Activated CD4-positive, alpha-beta T cell treated with anti-CD3 and anti-CD28 coated beads for 36 hours (primary cell): ENCODE results near the gene PHACTR1. TPM values are rescaled to one million over a fixed set of nuclear protein-coding genes. Genes with fewer than 3 reads are reported as not detected.

Source experiments
- ATAC-seq: fragments of 200-7000 bp; cut with Tn5 transposase; one replicate; pipeline ENCODE4 v1.10.0; 2021; ENCODE audit warnings: mild to moderate bottlenecking, moderate library complexity
- CTCF ChIA-PET: fragments of 350-600 bp; sonication (Branson Sonifier 250); formaldehyde crosslinking; loops from one replicate; lab custom pipeline; 2021; ENCODE audit warnings: antibody characterized with exemption; lab: Charles Lee
- POLR2A ChIA-PET: fragments of 350-600 bp; sonication (Branson Sonifier 250); formaldehyde crosslinking; loops from one replicate; lab custom pipeline; 2021; ENCODE audit warnings: antibody characterized with exemption, inconsistent platforms; lab: Charles Lee
- DNase-seq: peaks from one replicate; pipeline ENCODE4 v3.0.0-alpha.2; 2020
- H3K27ac Mint-ChIP-seq: one replicate; pipeline ENCODE4 v1.8.0; 2021; ENCODE audit warnings: mixed read lengths
- H3K27me3 Mint-ChIP-seq: one replicate; pipeline ENCODE4 v1.8.0; 2021; ENCODE audit warnings: mixed read lengths
- H3K36me3 Mint-ChIP-seq: one replicate; pipeline ENCODE4 v1.8.0; 2021; ENCODE audit warnings: low read depth, mixed read lengths
- H3K4me1 Mint-ChIP-seq: one replicate; pipeline ENCODE4 v1.8.0; 2021; ENCODE audit warnings: mixed read lengths
- H3K4me3 Mint-ChIP-seq: one replicate; pipeline ENCODE4 v1.8.0; 2021; ENCODE audit warnings: mild to moderate bottlenecking, moderate library complexity, mixed read lengths
- H3K9me3 Mint-ChIP-seq: one replicate; pipeline ENCODE4 v1.8.0; 2021; ENCODE audit warnings: low read depth, mixed read lengths
- intact Hi-C, 2 experiments: fragments of 100-400 bp; cut with DNase I in 1 of 2; cut with micrococcal nuclease in 1 of 2; formaldehyde crosslinking; loops; one replicate each; pipeline versions ENCODE4 v1.14.2 to v1.15.1; 2022 to 2024; cut with DNase I, micrococcal nuclease
- total RNA-seq, 2 experiments: library from RNA; stranded (reverse); gene quantifications; one replicate each; pipeline ENCODE4 v1.2.3, GENCODE V29; 2021

Gene PHACTR1
- total RNA-seq, 2 experiments from 2014 or later = 0.07 TPM; not detected in 1

DNA sequence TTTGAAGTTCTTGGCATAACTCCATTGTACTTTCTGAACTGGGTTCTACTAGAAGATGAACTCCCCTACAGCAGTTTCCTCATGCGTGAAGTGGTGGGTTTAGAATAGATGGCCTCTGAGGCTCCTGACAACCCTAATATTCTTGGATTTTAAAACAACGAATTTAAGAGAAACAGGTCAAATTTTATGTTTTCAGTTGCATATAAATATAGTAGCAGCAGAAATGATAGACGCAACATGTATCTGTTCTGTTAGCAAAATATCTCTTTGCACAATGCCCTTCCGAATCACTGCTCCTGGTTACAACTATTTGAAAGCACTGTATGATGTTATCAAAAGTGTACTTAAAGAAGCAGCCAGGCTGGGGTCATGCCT is 364.6 kb downstream of the PHACTR1 start:
- ChIA-PET POLR2A (no interaction called here), CTCF (interaction anchor here (0.6 kb wide), 1 partner anchor 882 kb away, joined by 3 read pairs; no protein-coding TSS in a partner anchor)
- intact Hi-C loops = no loop called here
- H3K27me3 Mint-ChIP-seq = peaks cover 10% of the 10 kb centered on the region
- H3K4me3 Mint-ChIP-seq = no peak overlapping the region
- no peaks in the 10 kb centered on the region for H3K9me3 Mint-ChIP-seq
- H3K27ac Mint-ChIP-seq = no peak overlapping the region
- ATAC-seq (no peak), DNase-seq (no peak)
- no peaks in the 10 kb centered on the region for H3K4me1 Mint-ChIP-seq
- H3K36me3 Mint-ChIP-seq = no peaks in the 10 kb centered on the region

DNA sequence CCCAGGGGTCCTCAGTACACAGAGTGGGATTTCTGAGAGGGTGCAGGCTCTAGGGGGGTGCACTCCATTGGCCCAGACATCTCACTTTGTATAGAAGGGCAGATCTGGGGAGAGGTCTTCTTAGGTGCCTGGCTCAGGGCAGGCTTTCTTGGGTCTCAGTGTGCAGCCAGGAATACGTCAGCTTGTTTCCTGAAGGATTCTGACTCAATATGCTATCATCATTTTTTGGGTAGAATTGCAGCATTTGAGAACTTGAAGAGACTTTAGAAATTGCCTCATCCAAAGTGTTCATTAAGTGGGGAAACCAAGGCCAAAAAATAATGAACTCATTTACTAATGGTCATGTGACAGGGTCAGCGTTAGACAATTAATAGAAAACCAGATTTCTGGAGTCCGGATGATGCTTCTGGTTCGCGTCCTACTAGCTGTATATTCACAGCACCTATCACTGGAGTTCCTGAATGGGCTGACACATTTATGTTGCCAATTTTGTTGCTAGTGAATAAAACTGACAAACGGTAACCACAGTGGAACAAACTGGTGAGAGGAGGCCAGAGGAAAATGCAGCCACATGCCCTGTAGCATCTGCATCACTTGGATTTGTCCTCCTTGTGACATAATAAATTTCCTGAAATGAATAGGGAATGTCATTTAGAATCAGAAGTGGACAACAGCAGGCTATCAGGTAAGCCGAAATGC is 372.9 kb downstream of the PHACTR1 start:
- no peaks in the 10 kb centered on the region for H3K36me3 Mint-ChIP-seq
- H3K27ac Mint-ChIP-seq = no peak overlapping the region
- no peaks in the 10 kb centered on the region for H3K4me1 Mint-ChIP-seq
- ChIA-PET POLR2A (no interaction called here), CTCF (no interaction called here)
- DNase-seq = no peak
- H3K9me3 Mint-ChIP-seq = no peaks in the 10 kb centered on the region
- intact Hi-C loops = no loop called here
- peaks cover 4% of the 10 kb centered on the region for H3K27me3 Mint-ChIP-seq
- H3K4me3 Mint-ChIP-seq = no peak overlapping the region
- no peak for ATAC-seq

DNA sequence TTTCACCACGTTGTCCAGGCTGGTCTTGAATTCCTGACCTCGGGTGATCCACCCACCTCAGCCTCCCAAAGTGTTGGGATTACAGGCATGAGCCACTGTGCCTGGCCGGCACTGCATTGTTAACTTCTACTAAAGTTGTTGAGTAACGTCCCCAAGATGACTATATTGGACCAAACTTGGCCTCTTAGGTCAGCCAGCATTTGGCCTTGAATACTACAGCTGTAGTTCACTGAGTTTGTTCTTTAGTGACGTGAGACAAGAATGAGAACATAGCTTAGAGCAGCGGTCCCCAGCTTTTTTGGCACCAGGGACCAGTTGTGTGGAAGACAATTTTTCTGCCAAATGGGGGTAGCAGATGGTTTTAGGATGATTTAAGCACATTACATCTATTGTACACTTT is 374.6 kb downstream of the PHACTR1 start:
- POLR2A ChIA-PET = no interaction called here
- H3K27ac Mint-ChIP-seq = no peak overlapping the region
- H3K4me1 Mint-ChIP-seq = no peaks in the 10 kb centered on the region
- no peaks in the 10 kb centered on the region for H3K9me3 Mint-ChIP-seq
- DNase-seq (no peak), ATAC-seq (no peak)
- CTCF ChIA-PET = interaction anchor here (0.8 kb wide), 1 partner anchor 698 kb away, joined by 3 read pairs; no protein-coding TSS in a partner anchor
- intact Hi-C loops = no loop called here
- no peaks in the 10 kb centered on the region for H3K36me3 Mint-ChIP-seq
- no peak overlapping the region for H3K4me3 Mint-ChIP-seq
- peaks cover 4% of the 10 kb centered on the region for H3K27me3 Mint-ChIP-seq

DNA sequence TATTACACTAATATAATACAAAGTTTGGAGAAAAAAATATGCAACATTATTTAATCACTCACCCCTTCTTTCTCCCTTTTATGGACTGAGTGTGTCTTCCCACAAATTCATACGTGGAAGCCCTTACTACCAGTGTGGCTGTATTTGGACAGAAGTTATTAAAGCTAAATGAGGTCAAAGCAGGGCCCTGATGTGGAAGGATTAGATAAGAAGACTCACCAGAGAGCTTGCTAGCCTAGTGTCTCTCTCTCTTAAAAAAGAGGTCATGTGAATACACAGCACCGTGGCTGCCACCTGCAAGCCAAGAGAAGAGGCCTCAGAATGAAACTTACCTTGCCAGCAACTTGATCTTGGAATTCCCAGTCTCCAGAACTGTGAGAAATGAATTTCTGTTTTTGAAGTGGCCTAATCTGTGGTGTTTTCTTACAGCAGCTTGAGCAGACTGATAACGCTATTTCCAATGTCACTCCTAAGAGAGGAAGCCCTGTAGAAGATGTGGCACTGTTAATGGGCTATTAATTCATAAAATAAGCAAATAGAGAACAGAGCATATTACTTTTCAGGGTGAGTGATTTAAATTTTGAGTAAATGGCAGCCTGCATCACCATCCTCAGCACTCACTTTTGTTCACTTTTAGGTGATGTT is 378.3 kb downstream of the PHACTR1 start:
- ChIA-PET POLR2A (no interaction called here), CTCF (interaction anchor here (0.6 kb wide), 1 partner anchor 463 kb away, joined by 3 read pairs; no protein-coding TSS in a partner anchor)
- Mint-ChIP-seq H3K36me3 (no peaks in the 10 kb centered on the region), H3K27me3 (no peaks in the 10 kb centered on the region), H3K4me3 (no peak overlapping the region), H3K4me1 (no peaks in the 10 kb centered on the region), H3K9me3 (no peaks in the 10 kb centered on the region), H3K27ac (no peak overlapping the region)
- DNase-seq (no peak), ATAC-seq (no peak)
- intact Hi-C loops = no loop called here

DNA sequence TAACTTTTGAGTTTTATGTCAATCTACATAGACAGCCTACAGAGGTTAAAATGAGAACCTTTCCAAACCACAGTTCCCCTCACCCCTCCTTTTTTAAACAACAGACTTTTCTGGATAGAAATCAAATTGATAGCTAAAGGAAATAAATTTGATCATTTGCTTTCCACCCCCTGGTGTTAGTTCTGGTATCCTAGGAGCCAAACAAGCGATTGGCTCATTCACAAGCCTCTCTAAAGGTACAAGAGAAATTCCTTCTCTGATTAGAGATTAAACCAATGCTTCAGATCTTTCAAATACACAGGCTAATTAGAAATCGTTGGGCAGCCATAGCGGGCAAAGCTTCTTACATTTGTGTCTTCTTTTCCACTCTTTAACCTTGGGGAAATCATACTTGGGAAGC is 379.5 kb downstream of the PHACTR1 start:
- no peaks in the 10 kb centered on the region for H3K27me3 Mint-ChIP-seq
- no peaks in the 10 kb centered on the region for H3K9me3 Mint-ChIP-seq
- no peak overlapping the region for H3K4me3 Mint-ChIP-seq
- DNase-seq (no peak), ATAC-seq (no peak)
- H3K4me1 Mint-ChIP-seq = no peaks in the 10 kb centered on the region
- intact Hi-C loops = no loop called here
- ChIA-PET POLR2A (no interaction called here), CTCF (interaction anchor here (0.6 to 0.8 kb wide), 2 partner anchors 12 to 108 kb away, joined by 3 to 4 read pairs; no protein-coding TSS in a partner anchor)
- no peak overlapping the region for H3K27ac Mint-ChIP-seq
- H3K36me3 Mint-ChIP-seq = no peaks in the 10 kb centered on the region

DNA sequence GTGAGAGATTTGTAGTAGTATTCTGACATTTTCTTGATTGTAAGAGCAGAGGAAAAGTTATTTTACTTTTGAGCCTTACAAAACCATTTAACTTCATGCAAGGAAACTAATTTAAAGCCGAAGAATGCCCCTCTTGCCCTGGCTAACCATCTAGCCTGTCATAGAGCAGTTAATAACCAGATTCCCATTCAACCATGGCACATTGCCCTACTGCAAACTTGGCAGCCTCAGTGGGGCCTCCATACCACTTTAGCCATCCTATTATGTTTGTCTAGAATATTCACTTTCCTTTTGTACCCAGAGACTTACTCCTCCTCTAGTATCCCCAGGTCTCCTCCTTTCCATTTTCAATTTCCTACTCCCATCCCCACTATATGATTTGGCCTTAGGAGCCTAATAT is 380.9 kb downstream of the PHACTR1 start:
- no peaks in the 10 kb centered on the region for H3K4me1 Mint-ChIP-seq
- no peak overlapping the region for H3K27ac Mint-ChIP-seq
- CTCF ChIA-PET = no interaction called here
- no peaks in the 10 kb centered on the region for H3K36me3 Mint-ChIP-seq
- H3K4me3 Mint-ChIP-seq = no peak overlapping the region
- POLR2A ChIA-PET = no interaction called here
- DNase-seq (no peak), ATAC-seq (no peak)
- H3K27me3 Mint-ChIP-seq = peaks cover 2% of the 10 kb centered on the region
- H3K9me3 Mint-ChIP-seq = no peaks in the 10 kb centered on the region
- intact Hi-C loops = no loop called here

DNA sequence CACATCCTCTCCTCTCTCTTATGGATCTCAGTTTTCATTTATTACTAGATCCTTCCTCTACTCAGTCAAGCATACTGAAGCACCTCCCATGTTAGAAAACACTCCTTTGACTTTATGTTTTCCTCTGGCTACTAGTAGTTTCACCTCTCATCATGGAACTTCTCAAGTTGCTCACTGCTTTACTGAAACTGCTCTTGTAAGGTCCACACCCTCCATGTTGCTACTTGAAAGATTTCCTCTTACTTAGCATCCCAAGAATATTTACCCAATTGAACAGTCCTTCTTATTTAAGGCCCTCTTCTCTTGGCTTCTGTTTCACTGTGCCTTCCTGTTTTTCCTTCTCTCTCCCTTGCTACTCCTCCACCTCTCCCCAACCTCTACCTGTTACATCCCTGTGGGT is 381.4 kb downstream of the PHACTR1 start:
- no peaks in the 10 kb centered on the region for H3K36me3 Mint-ChIP-seq
- POLR2A ChIA-PET = no interaction called here
- CTCF ChIA-PET = no interaction called here
- H3K27me3 Mint-ChIP-seq = peaks cover 2% of the 10 kb centered on the region
- no peak overlapping the region for H3K27ac Mint-ChIP-seq
- no peak for DNase-seq
- ATAC-seq = no peak
- H3K9me3 Mint-ChIP-seq = no peaks in the 10 kb centered on the region
- no peaks in the 10 kb centered on the region for H3K4me1 Mint-ChIP-seq
- no peak overlapping the region for H3K4me3 Mint-ChIP-seq
- intact Hi-C loops = no loop called here

DNA sequence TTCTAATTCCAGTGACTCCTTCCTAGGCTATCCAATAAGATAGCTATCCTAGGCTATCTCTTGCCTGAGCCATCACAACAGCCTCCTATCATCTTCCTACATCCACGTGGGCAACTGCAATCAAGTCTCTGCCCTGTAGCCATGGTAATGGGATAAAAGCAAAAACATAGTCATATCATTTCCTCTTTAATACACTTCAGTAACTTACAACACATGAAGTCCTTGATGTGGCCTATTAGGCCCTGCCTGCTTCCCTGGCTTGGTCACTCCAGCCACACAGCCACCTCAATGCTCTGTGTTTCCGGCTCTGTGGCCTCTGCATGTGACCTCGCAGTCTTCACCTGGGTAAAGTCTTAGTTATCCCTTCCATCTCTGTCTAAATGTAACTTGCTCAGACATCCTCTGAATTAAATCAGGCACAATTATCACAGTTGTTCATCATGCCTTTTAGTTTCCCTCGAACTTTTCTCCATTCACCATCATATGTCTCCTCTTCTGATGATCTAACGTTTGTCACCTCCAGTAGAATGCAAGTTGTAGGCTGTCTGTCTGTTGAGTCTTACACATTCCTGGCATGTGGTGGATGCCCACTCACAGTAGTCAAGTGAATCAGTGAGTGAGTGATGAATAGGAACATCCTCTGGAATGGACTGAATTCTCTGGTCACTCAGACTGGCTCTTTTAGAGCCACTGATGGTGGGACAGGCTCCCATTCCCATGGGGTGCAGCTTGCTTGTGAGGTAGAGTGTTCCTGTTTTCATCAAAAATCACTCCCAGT is 382.4 kb downstream of the PHACTR1 start:
- Mint-ChIP-seq H3K9me3 (no peaks in the 10 kb centered on the region), H3K4me1 (no peaks in the 10 kb centered on the region), H3K27ac (no peak overlapping the region), H3K27me3 (peaks cover 2% of the 10 kb centered on the region), H3K4me3 (no peak overlapping the region), H3K36me3 (no peaks in the 10 kb centered on the region)
- intact Hi-C loops = no loop called here
- no peak for DNase-seq
- POLR2A ChIA-PET = no interaction called here
- CTCF ChIA-PET = no interaction called here
- no peak for ATAC-seq

DNA sequence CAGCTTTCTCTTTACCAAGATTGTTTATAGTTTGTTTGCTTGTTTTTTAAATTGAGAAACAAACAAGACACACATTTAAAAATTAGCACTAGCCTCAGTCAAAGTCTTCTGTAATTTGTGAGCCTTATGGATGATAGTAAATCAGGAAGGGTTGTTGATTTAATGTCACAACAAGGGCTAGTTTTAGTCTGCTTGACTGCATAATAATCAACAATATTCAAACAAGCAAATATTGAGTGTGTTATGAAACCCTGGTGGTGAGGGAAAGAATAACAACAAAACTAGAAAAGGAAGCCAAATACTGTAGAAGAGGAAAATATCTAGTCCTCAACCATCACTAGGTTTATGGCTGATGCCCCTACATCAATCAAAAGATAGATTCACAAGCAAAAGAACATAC is 383.2 kb downstream of the PHACTR1 start:
- no peak for DNase-seq
- ChIA-PET POLR2A (no interaction called here), CTCF (interaction anchor here (1.3 to 1.4 kb wide), 2 partner anchors 12 to 38 kb away, joined by 3 to 5 read pairs; no protein-coding TSS in a partner anchor)
- no peaks in the 10 kb centered on the region for H3K9me3 Mint-ChIP-seq
- H3K4me3 Mint-ChIP-seq = no peak overlapping the region
- H3K27me3 Mint-ChIP-seq = peaks cover 2% of the 10 kb centered on the region
- no peaks in the 10 kb centered on the region for H3K4me1 Mint-ChIP-seq
- intact Hi-C loops = no loop called here
- H3K27ac Mint-ChIP-seq = no peak overlapping the region
- no peaks in the 10 kb centered on the region for H3K36me3 Mint-ChIP-seq
- ATAC-seq = no peak

DNA sequence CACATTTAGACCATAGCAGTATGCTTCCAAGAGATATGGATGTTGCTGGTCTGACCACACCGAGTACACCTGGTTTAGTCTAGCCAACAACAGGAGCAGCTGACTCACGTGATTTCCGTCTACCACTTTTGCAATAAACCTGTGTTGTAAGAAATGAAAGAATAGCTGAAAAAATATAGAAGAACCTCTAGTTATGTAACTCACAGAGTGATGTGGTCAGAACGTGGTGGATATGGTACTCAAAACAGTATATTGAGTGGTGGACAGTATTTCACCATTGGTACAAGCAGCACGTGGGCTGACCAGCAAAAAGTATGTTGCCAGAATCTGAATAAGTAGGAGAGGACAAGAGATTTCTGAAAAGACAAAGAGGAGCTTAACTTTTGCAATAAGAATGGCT is 384.8 kb downstream of the PHACTR1 start:
- no peaks in the 10 kb centered on the region for H3K36me3 Mint-ChIP-seq
- peaks cover 2% of the 10 kb centered on the region for H3K27me3 Mint-ChIP-seq
- ATAC-seq = no peak
- H3K9me3 Mint-ChIP-seq = no peaks in the 10 kb centered on the region
- ChIA-PET POLR2A (interaction anchor here (0.6 kb wide), 1 partner anchor 60 kb away, joined by 3 read pairs; no protein-coding TSS in a partner anchor), CTCF (no interaction called here)
- no peak for DNase-seq
- H3K4me3 Mint-ChIP-seq = no peak overlapping the region
- intact Hi-C loops = no loop called here
- H3K4me1 Mint-ChIP-seq = no peaks in the 10 kb centered on the region
- H3K27ac Mint-ChIP-seq = no peak overlapping the region

DNA sequence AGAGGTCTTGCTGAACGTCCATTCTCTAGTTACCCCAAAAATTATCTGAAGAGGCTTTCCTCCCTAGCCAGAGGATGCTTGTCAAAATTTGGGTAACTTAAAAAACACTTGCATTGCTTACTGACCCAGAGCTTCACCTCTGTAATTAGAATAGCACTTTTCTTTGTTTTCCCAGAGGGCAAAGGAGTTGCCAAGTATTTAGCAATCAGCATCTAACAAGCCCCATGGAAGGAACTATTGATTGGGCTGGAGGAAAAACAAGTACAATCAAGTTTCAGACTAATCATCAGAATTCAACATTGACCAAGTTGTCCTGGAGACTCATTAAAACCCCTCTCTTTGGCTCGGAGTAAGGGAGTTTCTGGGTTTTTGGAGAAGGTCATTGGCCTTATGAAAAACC is 385.4 kb downstream of the PHACTR1 start:
- Mint-ChIP-seq H3K27ac (no peak overlapping the region), H3K9me3 (no peaks in the 10 kb centered on the region), H3K4me3 (no peak overlapping the region), H3K36me3 (no peaks in the 10 kb centered on the region), H3K27me3 (peaks cover 2% of the 10 kb centered on the region), H3K4me1 (no peaks in the 10 kb centered on the region)
- intact Hi-C loops = no loop called here
- POLR2A ChIA-PET = interaction anchor here (0.6 kb wide), 1 partner anchor 61 kb away, joined by 3 read pairs; no protein-coding TSS in a partner anchor
- CTCF ChIA-PET = no interaction called here
- no peak for ATAC-seq
- DNase-seq = no peak
